Neural cell (in vitro differentiated cells): Measurements from ENCODE around the gene GOLPH3L.

Experiments
- CTCF ChIP-seq: fragments of 450-650 bp; IDR thresholded peaks from 2 replicates; pipeline ENCODE4 v1.5.1; 2014; ENCODE audit warnings: antibody characterized with exemption, mild to moderate bottlenecking, moderate library complexity; ENCODE audit not compliant: poor library complexity, severe bottlenecking
- EZH2 ChIP-seq: fragments of 200-600, 300-800 bp; shearing (Covaris generic), sonication (generic); IDR thresholded peaks from 2 replicates; pipeline ENCODE4 v1.6.1; 2014; ENCODE audit warnings: antibody characterized with exemption, low read length, borderline replicate concordance, mild to moderate bottlenecking; ENCODE audit not compliant: insufficient read depth, poor library complexity, severe bottlenecking
- MXI1 ChIP-seq: fragments of 450-650 bp; conservative IDR thresholded peaks from 2 replicates; pipeline ENCODE4 v1.6.1; 2014; ENCODE audit warnings: antibody characterized with exemption, mild to moderate bottlenecking; ENCODE audit not compliant: poor library complexity, severe bottlenecking
- POLR2AphosphoS5 ChIP-seq: IDR thresholded peaks from 2 replicates; pipeline ENCODE4 v1.6.1; 2012
- RAD21 ChIP-seq: fragments of 450-650 bp; conservative IDR thresholded peaks from 2 replicates; pipeline ENCODE4 v1.6.1; 2014; ENCODE audit warnings: antibody characterized with exemption, mild to moderate bottlenecking, moderate library complexity
- REST ChIP-seq: IDR thresholded peaks from 2 replicates; pipeline ENCODE4 v1.6.1; 2012; ENCODE audit warnings: borderline replicate concordance
- SMC3 ChIP-seq: fragments of 450-650 bp; conservative IDR thresholded peaks from 2 replicates; pipeline ENCODE4 v1.6.1; 2014; ENCODE audit warnings: antibody characterized with exemption, mild to moderate bottlenecking, moderate library complexity; ENCODE audit not compliant: poor library complexity
- TAF1 ChIP-seq: IDR thresholded peaks from 2 replicates; pipeline ENCODE4 v1.6.1; 2012; ENCODE audit warnings: low read depth

DNA sequence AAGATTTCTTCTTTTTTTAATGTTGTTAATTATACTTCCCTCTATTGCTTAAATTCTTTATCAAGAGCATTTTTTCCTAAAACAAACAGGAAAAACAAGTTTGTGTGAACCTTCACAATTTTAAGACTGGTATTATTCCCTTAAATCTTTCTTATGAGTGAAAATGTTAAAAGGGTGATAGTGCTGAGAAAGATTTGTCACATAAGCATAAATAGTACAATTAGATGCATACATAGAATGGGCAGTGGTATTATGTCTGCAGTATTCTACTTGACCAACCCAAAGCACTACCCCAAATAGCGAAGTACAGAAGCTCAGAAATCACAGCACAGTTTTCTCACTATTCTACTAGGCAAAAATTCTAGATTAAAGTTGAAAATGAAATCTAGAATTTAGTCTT lies 18.0 kb downstream of the GOLPH3L start:
- TF ChIP-seq MXI1 (no peak), CTCF (no peak), POLR2AphosphoS5 (no peak), EZH2 (no peak), SMC3 (no peak), REST (no peak), TAF1 (no peak), RAD21 (no peak)
